Fibroblast of lung (primary cell): ENCODE measurements around the gene DIS3L2.

Experiments
- CTCF ChIP-seq, 2 donors: IDR thresholded peaks in 1 of 2; conservative IDR thresholded peaks in 1 of 2; 1 replicate in 1 of 2; 2 replicates in 1 of 2; pipeline ENCODE4 v1.5.1; 2011 to 2012; ENCODE audit warnings: low read length in 2 of 2, control low read depth in 1 of 2, inconsistent platforms in 1 of 2, low read depth in 1 of 2, mild to moderate bottlenecking in 1 of 2
- EZH2 ChIP-seq: IDR thresholded peaks from 2 replicates; pipeline ENCODE4 v1.5.1; 2012; ENCODE audit warnings: low read length, control low read depth, mild to moderate bottlenecking; ENCODE audit errors: missing control alignments

- TF ChIP-seq CTCF (conservative IDR thresholded peaks at IDR 0.05 in 1 of 2, IDR thresholded peaks at IDR 0.05 in 1 of 2; ENCODE audit: low read depth in 1 of 2, low read length in 2 of 2): no peak
- no peak for TF ChIP-seq EZH2
Measured at GRCh38 chr2:231927566-231927890, 34.0 kb upstream of the DIS3L2 start.
